AG09309 (cell line): ENCODE results near the gene BIN2.
A peak's percentile ranks its signal among the peaks of the same experiment; 100 is the strongest.

Experiments
- DNase-seq: peaks from one replicate; pipeline ENCODE4 v3.0.0-alpha.2; 2010; ENCODE audit warnings: low read depth
- H3K4me3 ChIP-seq: 2 replicates; pipeline ENCODE4 v1.5.1; 2011; ENCODE audit warnings: mild to moderate bottlenecking, low read depth, low read length, moderate library complexity; ENCODE audit not compliant: control insufficient read depth
- CTCF ChIP-seq: IDR thresholded peaks from 2 replicates; pipeline ENCODE4 v1.5.1; 2011; ENCODE audit warnings: mild to moderate bottlenecking, low read depth, low read length, inconsistent platforms; ENCODE audit not compliant: insufficient read depth, control insufficient read depth; ENCODE audit errors: missing control alignments

BIN2 gene

GRCh38 chr12:51368640-51369517 lies 44.9 kb upstream of the BIN2 start:
- TF ChIP-seq CTCF: no peak
- DNase-seq: no peak
- no peak overlapping the region for H3K4me3 ChIP-seq

GRCh38 chr12:51365276-51365675 lies 41.3 kb upstream of the BIN2 start:
- TF ChIP-seq CTCF: no peak
- DNase-seq: no peak
- H3K4me3 ChIP-seq: no peak overlapping the region

GRCh38 chr12:51364001-51364400 lies 40.0 kb upstream of the BIN2 start:
- no peak for TF ChIP-seq CTCF
- H3K4me3 ChIP-seq: no peak overlapping the region
- DNase-seq: no peak

- H3K4me3 ChIP-seq: no peak overlapping the region
- TF ChIP-seq CTCF: no peak
- DNase-seq: no peak
Measured at GRCh38 chr12:51362747-51363342, 38.9 kb upstream of the BIN2 start.

GRCh38 chr12:51362307-51362706 lies 38.3 kb upstream of the BIN2 start:
- H3K4me3 ChIP-seq: no peak overlapping the region
- DNase-seq: no peak
- no peak for TF ChIP-seq CTCF

GRCh38 chr12:51361161-51362016 lies 37.4 kb upstream of the BIN2 start:
- TF ChIP-seq CTCF: peak; percentile 23
- DNase-seq: no peak
- no peak overlapping the region for H3K4me3 ChIP-seq
